DMS 273 (cell line): ENCODE data around the gene ATG10.
"Not testable (repeated sequence)": the region's sequence is repeated elsewhere in the genome, so short reads cannot be mapped to it uniquely, and the experiment has no call there.

Source experiments
- DNase-seq: peaks from one replicate; lab custom pipeline; 2025; ENCODE audit not compliant: unreplicated experiment; lab: John Stamatoyannopoulos, UW

Gene ATG10

DNA sequence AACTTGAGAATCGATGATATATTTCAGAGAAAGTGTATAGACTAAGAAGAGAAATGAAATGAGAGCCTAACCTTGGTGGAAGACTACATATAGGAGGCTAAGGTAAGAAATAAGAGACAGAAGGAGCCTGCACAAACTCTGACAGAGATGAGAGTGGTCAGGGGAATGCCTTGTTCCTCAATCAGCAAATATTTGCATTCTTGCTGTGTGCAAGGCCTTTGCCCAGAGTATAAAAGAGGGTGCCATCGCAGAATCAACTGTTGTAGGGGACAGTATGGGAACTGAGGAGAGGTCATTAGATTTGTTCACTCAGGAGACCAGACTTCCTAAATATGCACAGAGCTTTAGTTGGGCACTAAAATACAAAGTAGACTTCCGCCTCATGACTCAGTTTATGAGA is 137.2 kb downstream of the ATG10 start:
- no peak for DNase-seq

DNA sequence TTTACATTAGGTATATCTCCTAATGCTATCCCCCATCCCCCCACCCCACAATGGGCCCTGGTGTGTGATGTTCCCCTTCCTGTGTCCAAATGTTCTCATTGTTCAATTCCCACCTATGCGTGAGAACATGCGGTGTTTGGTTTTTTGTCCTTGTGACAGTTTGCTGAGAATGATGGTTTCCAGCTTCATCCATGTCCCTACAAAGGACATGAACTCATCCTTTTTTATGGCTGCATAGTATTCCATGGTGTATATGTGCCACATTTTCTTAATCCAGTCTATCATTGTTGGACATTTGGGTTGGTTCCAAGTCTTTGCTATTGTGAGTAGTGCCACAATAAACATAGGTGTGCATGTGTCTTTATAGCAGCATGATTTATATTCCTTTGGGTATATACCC is 138.1 kb downstream of the ATG10 start:
- not testable (repeated sequence) for DNase-seq

DNA sequence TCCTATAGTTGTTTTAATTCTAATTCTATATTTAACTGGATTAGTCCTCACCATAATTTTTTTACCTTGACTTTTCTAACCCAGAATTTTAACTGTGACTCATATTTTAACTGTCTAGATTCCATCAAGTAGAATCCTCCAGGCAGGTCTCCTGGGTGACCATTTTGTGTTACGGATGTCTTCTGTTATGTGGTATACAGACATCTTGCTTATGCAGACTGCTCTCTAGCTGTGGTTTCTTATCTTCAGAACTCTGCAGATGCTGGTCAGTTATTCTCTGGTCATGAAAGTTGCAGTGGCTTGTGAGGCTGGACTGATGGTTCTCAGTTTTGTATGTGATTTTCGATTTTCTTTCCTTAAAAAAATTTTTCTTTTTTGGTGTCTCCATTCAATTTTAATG is 139.4 kb downstream of the ATG10 start:
- DNase-seq = no peak

DNA sequence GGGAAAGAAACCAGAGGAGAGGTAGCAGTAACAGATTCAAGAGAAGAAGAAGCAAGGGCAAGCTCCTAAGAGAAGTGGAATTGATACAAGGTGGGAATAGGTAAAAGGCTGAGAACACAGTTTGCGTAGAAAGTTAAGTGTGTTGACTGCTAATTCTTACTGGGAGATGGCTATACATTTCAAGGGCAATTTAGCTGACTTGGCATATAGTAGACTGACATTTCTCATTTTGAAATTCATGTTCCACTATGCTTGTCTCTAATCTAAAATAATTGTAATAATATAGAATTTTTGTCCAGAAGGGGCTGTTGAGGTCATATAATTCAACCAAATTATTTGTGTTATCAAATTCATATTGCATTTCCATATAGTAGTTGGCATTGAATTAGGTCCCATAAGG is 144.0 kb downstream of the ATG10 start:
- DNase-seq = no peak

DNA sequence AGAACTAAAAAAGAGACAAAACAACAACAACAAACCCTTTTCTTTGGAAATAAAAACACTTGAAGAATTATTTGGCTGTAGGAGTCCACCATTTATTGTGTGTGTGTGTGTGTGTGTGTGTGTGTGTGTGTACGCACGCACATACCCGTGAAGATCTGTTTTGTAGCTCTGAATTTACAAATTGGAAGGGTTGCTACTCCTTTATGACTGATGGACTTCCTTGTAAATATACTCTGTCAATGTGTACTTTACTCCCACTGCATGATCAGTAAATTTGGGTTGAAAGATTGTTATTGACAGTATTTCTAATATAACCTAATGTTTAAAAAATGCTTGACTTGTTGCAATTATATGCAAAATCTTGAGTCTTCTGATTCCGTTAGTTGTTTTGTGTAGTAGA is 148.1 kb downstream of the ATG10 start:
- no peak for DNase-seq

DNA sequence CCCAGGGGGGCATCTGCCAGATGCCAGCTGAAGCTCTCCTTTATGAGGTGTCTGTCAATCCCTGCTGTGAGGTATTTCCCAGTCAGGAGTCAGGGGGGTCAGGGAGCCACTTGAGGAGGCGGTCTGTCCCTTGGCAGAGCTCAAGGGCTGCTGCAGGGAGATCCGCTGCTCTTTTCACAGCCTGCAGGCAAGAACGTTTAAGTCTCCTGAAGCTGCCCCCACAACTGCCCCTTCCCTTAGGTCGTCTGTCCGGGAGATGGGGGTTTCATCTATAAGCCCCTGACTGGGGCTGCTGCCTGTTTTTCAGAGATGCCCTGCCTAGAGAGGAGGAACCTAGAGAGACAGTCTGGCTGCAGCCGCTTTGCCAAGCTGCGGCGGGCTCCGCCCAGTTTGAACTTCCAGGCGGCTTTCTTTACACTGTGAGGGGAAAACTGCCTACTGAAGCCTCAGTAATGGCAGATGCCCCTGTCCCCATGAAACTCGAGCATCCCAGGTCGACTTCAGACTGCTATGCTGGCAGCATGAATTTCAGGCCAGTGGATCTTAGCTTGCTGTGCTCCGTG is 158.0 kb downstream of the ATG10 start:
- peak; percentile 84 for DNase-seq

DNA sequence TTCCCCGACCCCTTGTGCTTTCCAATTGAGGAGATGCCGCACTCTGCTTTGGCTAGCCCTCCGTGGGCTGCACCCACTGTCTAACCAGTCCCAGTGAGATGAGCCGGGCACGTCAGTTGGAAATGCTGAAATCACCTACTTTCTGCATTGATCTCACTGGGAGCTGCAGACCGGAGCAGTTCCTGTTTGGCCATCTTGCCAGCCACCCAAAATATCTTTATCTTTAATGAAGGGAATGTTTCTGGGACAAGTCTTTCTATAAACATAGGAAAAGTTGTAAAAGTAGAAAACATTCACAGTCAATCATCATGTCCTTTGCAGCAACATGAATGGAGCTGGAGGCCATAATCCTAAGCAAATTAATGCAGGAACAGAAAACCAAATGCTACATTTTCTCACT is 158.8 kb downstream of the ATG10 start:
- no peak for DNase-seq

DNA sequence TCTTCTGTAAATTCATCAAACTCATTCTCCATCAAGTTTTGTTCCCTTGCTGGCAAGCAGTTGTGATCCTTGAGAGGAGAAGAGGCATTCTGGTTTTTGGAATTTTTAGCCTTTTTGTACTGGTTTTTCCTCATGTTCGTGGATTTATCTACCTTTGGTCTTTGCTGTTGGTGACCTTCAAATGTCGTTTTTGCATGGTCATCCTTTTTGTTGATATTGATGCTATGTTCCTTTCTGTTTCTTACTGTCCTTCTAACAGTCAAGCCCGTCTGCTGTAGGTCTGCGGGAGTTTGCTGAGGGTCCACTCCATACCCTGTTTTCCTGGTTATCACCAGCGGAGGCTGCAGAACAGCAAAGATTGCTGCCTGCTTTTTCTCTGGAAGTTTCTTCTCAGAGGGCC is 165.4 kb downstream of the ATG10 start:
- DNase-seq = no peak

DNA sequence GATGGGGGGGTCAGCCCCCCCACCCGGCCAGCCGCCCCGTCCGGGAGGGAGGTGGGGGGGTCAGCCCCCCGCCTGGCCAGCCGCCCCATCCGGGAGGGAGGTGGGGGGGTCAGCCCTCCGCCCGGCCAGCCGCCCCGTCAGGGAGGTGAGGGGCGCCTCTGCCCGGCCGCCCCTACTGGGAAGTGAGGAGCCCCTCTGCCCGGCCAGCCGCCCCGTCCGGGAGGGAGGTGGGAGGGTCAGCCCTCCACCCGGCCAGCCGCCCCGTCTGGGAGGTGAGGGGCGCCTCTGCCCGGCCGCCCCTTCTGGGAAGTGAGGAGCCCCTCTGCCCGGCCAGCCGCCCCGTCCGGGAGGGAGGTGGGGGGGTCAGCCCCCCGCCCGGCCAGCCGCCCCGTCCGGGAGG is 168.0 kb downstream of the ATG10 start:
- not testable (repeated sequence) for DNase-seq

DNA sequence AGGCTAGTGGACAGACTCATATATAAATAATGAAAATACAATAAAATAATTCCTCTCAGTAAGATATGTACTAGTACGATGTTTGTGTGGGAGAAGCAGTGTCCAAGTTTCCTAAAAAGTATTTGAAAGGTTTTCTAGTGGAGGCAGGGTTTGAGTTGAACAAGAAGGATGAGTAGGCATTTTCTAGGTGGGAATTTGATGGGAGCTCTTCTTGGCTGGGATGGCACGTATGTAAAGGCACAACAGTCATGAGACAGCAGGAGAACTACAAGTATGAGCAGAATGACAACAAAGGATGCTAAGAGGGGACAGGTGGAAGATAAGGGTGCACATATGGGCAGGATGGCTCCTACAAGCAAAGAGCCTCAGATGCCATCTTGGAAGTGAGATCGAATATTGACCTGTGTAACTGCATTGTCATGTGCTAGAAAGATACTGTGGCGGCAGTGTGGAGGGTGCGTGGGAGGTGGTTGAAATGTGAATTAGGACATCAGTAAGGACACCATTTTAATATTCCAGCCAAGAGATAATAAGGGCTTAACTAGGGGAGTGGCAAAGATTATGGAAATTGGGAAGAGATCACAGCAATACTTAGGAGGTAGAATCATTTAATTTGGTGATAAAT is 170.5 kb downstream of the ATG10 start:
- no peak for DNase-seq

DNA sequence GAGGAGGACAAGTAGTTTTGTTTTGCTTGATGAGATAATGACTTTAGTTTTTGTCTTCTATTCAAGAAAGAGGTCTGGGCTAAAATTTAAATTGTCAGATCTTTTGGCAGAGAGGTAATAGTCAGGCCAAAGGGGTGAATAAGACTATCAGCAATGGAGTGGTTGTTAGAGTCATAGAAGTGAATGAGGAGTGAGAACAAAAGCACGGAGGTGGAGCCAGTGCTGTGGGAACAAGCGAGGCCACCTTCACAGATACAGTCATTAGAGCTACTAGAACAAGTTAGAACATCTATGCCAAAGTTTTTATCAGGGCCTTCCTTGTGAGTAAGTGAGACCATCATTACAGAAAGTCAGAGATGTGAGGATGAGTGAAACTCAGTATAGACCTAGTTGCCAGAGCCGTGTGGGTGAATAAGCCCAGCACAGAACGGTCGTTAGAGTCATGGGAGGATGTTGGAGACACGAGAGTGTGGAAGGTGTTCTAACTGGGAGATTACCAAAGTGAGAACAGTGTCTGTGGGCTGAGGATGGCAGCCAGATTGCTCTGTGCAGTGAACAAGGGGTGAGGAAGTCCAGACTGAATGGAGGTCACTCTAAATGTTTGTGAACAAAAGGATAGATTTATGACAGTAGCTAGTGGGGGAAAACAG is 171.2 kb downstream of the ATG10 start:
- no peak for DNase-seq

DNA sequence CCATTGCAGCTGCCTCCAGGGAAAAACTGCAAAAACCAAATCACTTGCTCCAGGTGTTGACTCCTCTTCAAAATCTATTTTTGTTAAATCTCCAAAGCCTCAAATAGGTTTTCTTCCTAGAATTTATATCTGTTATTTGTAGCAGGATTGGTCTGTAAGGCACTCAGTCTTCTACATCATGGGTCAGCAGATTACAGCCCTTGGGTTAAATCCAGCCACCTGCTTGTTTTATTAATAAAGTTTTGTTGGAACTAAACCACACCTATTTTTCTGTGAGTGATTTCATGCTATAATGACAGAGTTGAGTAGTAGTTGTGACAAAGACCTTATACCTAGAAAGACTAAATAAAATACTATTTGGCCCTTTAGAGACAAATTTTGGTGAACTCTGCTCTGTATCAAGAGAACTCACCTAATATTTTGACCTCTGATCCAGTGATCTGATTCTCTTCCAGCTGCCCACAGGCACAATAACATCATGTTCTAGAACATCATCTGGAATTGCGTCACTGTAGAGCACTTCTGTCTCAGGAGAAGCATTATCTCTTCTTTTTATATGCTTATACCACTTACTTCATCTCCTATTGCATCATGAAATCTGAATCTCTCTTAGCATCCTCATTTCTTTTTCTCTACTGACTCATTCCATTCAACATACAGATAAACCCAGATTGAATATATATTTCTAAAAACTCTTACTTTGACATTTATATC is 176.2 kb downstream of the ATG10 start:
- DNase-seq = no peak

DNA sequence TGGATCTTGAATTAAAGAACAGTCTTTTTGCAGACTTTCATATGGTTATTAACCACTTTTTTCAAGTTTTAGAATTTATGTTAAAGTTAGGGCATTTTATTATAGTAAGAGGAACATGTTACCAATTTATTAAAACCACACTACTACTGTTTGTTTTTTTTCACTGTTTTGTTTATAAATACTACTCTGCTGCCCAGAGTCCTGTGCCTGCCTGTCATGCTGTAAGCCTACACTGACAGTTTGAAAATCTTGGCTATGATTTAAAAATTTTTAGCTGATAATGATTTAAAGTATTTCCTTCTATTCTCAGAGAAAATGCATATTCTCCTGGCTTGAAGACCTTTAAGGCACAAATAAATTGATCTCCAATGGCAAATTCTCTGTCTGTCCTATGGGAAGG is 177.6 kb downstream of the ATG10 start:
- no peak for DNase-seq

DNA sequence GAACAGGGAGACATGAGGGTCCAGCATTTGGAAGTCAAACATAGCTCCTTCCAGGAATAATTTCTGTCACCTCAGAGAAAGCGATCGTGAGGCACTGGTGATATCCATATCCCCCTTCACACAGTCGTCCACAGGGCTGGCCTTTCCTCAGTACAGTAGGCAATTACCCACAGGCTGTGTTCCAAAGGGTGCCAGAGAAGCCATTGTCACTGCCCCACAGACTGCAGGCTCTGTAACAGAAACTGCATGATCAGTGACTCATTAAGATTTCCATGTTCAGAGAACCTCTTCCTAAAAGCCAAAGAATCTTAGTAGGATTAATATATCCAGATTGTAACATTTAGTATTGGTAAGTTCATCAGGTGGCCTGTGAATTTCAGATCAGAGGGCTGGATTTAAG is 178.7 kb downstream of the ATG10 start:
- DNase-seq = peak; percentile 35

DNA sequence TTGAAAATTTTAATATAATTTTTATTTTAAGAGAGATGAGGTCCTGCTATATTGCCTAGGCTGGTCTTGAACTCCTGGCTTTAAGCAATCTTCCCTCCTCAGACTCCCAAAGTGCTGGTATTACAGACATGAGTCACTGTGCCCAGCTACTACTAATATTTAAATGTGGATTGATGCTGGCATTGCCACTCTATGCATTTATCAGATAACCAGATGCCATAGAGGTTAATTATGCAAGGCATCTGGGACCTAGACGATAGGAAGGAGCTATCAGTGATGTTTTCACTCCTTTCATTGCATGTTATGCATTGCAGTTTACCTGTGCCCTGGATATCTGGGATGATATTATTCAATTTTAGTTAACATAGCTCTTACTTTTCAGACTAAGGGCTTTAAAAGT is 179.4 kb downstream of the ATG10 start:
- peak; percentile 92 for DNase-seq

DNA sequence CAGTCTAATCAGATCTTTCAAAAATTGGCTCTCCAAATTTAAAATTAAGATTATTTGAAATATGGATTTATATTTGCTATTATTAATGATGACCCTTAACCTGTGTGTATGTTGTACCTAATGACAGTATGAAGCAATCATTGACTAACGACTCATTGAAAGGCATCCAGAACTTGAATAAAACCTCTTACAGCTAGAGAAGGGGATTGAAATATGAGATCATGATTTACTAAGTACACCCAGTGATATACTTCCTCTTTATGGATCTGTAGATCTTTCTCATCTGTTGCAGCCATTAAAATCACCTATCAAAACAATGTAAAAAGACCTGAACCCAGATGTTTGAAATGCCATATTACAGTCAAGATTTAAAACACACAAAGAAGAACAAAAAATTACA is 179.8 kb downstream of the ATG10 start:
- peak; percentile 39 for DNase-seq

DNA sequence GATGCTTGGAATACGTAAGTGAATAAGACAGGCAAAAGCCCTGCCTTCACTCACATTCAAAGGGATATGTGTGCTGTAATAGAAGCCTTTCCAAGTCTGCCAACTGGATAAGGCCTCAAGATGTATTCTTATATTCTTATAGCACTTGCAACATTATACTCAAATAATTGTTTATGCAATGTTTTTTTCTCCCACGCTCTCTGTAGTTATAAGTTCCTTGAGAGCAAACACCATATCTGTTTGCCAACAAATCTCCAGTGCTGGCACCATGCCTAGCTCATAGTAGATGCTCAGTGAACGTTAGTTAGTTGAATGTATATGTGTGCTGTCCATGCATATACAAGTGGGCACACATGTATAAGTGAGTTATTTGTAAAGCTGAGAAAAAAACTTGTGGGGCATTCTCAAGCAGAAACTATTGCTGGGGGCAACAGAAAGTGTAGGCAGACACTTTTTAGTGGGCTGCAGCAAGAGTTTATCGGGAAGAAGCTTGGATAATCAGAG is 181.2 kb downstream of the ATG10 start:
- DNase-seq = peak; percentile 12

DNA sequence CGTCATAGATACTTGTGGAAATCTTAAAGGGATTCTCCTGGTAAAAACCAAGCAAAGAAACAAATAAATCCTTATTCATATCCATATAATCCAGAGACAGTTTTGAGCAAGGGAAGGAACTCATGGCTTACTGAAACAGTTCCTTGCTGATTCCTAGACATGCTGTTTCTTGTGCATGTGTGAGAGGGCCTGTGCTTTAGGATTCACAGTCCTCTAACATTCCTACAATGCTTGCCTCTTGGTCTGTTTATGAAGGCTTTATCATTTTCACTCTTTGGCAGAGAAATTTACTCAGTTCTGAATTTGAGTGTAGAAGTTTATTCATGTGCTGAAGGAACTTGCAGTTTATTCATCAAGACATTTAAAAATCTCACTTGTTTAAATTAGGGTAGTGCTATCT is 183.0 kb downstream of the ATG10 start:
- DNase-seq = no peak

DNA sequence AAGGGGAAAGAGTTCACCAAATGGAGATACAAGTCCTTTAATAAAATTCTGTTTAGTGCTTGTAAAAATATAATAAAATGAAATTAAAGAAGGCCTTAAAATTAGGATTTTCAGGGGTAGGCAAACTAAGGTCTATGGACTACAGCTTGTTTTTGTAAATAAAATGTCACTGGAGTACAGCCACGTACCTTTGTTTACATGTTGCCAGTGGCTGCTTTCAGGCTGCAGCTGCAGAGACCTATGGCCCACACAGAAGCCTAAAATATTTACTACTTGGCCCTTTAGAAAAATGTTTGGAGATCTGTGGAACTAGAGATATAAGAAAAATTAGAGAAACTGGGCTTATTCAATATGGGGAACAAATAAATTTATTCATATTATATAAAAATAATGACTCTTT is 183.5 kb downstream of the ATG10 start:
- no peak for DNase-seq

DNA sequence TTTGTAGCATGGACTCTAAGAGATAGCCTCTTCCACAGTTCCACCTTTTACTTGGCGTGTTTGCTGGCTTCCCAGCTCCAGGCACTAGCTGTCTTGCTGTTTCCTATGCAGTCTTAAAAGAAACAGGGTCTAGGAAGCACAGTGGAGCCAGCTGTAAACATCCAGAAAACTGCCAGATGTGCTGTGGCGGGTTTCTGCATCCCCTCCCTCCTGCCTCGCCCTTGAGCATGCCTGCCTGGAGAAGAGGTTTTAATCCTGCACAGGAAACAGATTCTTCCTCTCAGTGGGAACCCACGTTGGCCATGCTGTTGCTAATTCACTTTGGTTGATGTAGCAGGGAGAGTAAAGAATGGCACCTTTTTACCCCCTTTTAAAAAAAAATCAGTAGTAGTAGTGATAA is 185.1 kb downstream of the ATG10 start:
- DNase-seq = no peak

DNA sequence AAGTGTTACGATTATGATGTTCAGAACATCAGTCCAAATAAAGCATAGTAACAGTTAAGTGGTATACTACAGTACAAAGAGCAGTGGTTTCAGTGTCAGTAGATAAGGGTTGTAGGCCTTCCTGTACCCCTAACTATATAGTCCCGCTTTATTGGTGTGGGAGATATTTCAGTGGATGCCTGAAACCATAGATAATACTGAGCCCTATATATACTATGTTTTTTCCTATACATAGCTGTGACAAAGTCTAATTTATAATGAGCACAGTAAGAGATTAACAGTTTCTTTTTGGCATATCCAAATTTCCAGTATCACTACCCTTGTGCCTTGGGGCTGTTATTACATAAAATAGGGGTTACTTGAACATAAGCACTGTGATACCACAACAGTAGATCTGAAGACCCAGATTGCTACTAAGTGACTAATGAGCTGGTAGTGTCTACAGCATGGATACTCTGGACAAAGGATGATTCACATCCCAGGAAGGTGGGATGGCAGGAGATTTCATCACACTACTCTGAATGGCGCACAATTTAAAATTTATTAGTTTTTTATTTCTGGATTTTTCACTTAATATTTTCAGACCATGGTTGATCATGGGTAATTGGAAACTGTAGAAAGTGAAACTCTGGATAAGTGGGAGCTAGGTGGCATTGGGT is 187.1 kb downstream of the ATG10 start:
- no peak for DNase-seq
